GM19324 (cell line): Measurements from ENCODE around the gene ZSWIM6.
A peak's percentile ranks its signal among the peaks of the same experiment; 100 is the strongest.

Experiments
- ATAC-seq: cut with Tn5 transposase; IDR thresholded peaks from one replicate; pipeline ENCODE4 v1.9.1; 2021; ENCODE audit warnings: mild to moderate bottlenecking, moderate library complexity; ENCODE audit not compliant: unreplicated experiment, low FRiP score

Gene ZSWIM6

DNA sequence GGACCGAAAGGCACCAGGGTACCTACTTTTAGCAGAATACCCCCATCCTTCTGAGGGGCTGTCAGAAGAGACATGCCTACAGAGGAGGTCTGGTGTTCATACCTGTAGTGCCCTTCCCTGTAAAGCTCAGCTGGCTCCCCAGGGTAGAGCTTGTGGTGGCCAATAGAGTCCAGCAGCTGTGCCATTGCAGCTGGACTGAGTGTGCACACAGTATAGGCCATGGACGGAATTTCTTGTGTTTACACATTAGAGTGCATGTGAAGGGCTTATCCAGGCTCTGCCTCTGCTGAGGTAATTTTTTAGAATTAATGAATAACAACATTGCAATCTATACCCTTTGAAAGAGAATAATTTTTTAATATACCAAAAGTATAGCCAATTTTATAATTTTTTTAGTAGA lies 191.0 kb downstream of the ZSWIM6 start:
- no peak for ATAC-seq

DNA sequence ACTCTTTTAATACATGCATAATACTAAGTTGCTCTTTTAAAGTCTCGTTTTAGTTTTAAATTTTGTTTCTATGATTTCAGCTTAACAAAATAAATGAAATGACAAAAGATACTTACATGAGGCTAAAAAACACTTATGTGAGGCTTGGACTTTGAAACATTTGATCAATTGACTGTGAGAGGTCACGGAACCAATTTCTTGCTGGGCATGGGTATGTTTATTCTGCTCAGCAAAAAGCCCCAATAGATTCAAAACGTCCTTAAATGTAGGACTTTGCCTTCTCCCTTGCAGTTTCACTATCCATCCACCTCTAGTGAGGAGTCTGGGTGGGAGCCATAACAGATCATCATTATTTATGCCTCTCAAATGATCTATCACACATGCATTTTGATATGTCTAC lies 191.9 kb downstream of the ZSWIM6 start:
- ATAC-seq = no peak

DNA sequence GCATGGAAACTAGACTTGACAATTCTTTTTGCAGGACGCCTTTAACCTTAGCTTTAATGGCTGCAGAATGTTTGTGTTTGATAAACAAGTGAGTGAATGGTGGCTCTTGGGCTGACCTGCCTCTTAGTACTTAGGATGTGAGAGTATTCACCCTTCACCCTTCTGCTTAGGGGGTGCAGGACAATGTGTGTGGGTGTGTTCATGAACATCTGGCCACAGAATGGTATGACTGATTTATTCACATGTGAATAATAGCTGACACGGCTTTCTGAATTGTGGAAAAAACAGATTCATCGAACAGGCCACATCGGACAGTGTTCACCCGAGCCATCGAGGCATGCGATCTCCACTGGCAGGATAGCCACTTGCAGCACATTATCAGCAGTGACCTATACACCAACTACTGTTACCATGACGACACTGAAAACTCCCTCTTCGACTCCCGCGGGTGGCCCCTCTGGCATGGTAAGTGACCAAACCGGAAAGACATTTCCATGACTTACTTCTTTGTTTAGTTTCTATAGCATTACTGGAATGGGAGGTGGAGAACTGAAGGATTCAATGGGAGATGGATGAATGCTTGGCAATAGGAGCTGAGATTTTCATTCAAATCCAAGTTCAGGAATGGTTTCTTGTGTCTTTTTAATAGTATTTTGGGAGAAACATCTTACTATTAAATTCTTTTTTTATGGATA lies 193.6 kb downstream of the ZSWIM6 start:
- ATAC-seq = no peak

DNA sequence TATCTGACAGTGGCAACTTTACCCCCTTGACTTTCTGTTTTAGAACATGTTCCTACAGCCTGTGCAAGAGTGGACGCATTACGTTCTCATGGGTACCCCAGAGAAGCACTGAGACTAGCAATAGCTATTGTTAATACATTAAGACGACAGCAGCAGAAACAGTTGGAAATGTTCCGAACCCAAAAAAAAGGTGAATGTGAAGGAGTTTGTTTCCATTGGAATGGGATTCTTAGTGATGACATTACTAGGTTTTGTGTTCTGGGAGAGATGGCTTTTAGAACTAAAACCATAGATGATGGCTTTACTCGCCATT lies 194.1 kb downstream of the ZSWIM6 start:
- ATAC-seq = no peak

DNA sequence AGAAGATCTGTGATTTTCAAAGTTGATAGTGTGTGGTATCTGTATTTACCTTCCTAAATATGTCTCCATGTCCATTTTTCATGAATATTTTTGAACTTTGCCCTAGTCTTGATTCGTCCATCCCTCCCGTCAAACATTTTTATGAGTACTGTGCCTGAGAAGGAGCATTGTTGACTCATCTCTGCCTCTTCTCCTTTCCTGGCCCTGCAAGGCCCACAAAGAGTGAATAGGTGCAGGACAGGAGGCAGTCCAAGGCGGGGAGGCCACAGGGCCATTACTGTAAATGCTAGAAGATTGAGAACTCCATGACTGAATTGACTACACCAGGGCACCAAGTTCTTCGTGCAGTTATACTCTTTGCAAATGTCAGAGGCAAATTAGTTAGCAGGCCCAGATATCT lies 200.9 kb downstream of the ZSWIM6 start:
- ATAC-seq = no peak

DNA sequence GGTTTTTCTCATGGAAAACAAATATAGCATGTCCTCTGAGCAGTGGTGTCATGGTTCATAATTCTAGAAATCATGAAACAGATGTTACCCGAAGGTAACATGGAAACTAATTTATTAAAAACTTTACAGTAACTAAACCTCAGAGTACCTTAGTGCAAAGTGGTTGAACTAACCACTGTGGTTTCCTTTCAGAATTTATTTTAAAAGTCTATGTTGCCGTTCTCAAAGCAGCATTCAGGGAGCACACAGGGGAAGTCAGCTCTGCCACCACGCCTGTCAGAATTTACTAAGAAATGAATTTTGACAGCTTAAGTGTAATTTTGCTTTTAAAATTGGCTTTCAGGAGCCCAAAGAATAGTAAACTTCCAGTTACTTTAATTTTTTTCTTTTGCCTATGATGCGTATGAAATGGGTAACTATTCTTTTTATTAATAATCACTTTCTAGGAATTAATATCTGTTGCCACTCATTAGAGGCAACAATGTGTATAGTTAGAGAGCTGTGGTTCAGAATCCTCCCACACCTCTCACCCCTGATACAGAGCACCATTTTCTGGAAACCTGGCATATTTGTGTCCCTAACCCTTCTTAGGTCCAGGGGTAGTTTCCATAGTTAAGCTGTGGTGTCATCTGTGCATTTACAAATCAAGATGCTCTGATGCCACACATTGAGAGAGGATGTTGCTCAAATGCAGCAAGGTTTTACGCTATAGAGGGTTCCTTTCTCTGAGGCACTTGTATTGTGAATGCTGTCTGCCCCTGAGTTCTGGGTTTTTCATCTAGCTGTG lies 202.6 kb downstream of the ZSWIM6 start:
- ATAC-seq = peak; percentile 52

DNA sequence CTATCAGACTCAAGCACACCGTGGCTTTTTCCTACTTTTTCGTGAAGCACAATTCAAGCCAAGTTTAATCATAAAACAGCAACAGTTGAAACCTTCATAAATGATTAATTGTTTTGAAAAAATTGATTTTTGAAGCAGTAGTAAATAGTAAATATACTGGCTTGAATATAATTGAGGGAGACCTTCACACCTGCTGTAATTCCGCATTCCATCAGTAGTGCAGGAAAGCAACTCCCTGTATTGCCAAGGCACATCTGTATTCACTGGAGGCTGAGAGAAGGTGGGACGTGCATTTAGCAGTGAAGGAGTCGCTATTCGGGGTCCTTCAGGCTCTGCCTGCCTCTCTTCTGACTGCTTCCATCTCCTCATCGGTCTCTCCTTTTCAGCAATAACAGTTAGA lies 203.8 kb downstream of the ZSWIM6 start:
- no peak for ATAC-seq

DNA sequence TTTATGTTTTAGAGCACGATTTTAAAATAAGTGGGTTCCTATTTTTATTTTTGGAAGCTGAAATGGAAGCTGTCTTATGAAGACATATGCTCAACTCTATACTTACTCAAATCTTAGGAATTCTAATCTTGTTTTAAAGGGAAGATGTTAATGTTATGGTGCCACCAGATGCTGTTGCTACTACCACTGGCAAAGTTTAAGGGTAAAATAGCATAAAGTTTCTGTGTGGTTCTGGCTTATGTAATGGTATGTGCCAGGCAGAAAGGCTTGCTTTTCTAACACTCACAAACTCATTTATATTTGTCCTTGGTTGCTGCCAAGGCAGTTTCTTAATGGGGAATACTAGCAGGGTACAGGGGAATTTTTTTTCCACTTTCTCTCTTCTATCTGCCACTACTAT lies 204.9 kb downstream of the ZSWIM6 start:
- no peak for ATAC-seq

DNA sequence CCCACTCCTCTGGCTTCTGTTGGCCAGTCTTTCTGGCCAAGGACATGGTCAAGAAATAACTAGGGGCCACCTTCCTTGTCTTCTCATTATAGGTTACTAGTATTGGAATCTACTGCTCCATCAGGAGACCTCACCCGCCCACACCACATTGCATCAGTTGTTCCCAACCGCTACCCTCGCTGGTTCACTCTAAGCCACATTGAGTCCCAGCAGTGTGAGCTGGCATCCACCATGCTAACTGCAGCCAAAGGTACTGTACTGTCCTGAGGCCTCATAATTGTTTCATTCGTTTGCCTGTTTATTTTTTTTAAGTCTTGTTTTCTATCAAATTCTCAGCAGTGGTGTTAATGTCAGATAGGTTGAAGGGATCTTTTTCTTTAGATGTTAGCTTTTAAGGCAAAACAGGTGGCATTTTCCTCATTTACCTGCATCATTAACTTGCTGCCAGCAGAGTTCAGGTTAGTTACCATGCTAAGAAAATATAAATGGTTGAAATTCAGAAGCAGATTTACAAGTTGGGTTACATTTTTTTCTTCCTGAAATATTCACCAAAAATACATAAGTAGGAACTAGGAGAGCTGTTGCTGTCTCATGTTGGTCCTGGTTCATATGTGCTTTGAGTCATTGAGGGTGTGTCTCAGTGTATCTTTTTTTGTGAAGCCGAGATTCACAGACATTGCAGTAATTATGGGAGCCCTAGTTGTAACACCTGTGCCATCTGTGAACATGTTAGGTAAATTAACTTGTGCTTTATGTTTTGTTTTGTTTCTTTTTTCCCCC lies 206.9 kb downstream of the ZSWIM6 start:
- ATAC-seq = no peak

DNA sequence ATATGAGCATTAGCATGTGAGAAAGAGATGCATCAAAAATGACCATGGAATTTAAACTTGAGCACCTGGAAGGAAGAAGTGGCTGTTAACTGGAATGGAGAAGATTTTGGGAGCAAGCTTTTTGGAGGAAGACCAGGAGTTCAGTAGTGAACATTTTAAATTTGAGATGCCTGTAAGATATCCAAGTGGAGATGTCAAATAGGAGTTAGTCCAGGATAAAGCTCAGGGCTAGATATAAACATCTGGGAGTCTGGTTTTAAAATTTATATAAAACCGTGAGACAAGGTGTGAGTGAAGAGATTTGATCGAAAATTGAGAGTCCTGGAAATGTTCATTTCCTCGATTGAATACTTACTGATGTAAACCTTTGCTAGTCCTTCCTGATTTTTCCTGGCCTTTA lies 217.5 kb downstream of the ZSWIM6 start:
- ATAC-seq = no peak

DNA sequence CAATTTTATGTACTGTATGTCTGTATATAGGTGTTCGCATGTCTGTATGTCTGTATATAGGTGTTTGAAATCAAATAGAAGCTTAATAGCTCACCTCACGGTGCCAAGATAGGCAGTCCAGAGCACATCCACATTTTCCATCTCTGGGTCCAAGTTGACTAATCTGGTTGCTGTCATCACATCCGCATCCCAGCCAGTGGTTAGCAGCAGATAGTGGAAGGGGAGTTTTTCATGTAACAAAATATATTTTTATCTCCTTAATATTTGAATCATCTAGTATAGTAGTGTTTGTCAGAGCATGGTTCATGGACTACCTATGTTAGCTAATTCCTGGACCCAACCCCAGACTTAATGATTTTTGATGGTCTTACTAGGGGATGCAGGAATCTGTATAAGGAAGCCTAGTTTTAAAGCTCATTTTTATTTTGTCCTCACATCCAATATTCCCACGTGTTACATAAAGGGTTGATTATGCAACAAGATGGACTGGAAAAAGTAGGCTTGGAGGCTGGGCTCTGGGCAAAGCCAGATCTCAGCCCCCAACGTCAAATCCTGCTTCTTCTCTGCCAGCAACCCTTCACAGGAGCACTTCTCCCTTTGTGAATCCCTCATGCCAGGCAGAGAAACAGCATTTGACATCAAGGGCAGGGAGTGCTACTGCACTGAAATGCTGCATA lies 219.7 kb downstream of the ZSWIM6 start:
- no peak for ATAC-seq

DNA sequence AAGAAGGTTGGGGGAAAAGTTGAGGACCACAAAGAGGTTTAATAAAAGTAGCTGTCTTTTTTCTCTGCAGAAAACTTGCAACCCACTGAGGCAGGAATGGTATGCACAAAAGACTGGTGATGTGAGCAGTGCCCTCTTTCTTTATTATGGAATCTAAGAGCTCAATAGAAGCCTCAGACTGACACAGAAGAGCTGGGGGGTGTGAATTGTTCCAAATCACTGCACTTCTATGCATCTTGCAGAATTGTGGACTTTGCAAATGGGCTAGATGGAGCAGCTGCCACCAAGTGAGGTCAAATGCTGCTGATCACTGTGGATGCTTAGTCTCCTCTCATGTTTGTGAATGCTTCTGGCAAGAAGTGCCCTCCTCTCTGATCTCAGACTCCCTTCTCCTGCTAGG lies 227.1 kb downstream of the ZSWIM6 start:
- ATAC-seq = no peak

DNA sequence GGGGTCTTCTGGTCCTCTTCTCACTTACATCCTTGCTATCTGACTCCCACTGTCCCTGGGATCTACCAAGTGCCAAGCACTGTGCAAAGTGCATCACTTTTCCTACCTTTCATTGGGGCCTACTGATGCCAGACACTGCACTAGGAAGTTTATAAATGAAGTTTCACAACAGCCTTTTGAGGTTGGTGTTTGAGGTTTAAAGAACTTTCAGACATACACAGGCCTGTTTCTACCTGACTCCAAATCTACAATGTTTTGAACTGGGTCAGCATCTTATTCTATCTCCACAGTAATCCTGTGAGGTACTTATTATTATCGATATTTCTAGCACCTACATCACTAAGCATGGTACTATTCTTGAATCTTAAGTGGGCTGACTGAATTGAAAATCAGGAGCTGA lies 227.7 kb downstream of the ZSWIM6 start:
- ATAC-seq = no peak

DNA sequence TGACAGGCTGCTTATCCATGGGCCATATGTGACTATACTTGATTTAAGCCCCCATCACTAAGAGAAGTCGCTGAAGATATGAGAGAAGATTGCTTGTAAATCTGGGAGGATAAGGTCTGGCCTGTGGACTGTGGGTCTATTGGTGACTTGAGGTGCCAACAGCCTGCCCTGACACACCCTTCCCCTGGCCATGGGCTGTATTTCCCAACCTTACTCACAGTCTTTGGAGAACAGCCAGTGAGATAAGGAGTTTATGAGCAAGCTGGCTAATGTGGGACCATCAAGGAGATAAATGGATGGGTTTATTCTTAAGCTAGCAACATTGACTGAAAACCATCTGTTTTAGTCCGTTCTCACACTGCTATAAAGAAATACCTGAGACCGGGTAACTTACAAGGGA lies 231.3 kb downstream of the ZSWIM6 start:
- ATAC-seq = no peak

DNA sequence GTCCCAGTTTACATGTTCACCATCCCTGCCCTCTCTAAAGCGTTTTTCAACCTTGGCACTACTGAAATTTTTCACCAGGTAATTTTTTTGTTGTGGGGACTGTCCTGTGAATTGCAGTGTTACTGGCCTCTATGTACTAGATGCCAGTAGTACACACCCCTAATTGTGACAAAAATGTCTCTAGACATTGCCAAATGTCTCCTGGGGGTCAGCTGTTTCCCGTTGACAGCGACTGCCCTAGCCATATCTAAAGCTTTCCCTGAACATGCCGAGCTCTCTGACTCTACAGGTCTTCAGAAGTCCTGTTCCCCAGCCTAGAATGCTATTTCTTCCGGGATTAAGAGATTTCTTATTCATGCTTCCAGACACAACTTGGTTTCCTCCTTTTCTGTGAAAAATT lies 235.3 kb downstream of the ZSWIM6 start:
- no peak for ATAC-seq

DNA sequence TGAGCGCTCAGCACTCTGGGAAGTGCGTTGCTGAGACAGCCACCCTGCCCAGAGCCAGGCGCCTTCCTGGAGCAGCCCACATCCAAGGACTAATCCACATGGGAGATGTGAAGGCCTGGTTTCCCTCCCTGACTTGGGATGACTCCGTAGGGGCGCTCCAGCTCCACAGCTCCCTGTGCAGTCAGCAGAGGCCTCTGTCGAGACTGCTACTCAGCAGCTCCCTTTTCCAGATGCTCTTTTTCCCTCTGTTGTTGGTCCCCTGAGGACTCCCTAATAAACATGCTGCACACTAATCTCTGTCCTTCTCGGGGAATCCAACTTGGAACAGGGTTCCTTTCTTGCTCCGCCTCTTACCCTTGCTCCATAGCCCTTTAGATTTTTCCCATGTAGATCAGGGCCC lies 237.3 kb downstream of the ZSWIM6 start:
- ATAC-seq = no peak

DNA sequence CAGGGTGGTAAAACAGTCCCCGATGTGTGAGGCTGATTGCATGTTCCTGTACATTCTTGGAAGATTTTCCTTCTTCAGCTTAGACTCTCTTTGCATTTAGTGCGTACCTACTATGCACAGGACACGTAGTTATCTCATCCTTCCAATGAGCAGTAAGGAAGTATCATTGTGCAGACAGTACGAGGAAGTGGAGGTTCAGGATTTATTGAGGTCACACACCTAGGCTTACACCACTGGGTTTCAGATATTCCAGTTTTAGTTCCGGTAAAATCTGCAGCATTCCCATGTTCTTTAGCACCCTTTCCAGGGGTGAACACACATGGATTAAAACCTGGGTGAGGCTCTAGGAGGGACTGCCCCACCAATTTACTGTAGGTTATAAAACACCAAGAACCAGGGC lies 238.7 kb downstream of the ZSWIM6 start:
- ATAC-seq = no peak

DNA sequence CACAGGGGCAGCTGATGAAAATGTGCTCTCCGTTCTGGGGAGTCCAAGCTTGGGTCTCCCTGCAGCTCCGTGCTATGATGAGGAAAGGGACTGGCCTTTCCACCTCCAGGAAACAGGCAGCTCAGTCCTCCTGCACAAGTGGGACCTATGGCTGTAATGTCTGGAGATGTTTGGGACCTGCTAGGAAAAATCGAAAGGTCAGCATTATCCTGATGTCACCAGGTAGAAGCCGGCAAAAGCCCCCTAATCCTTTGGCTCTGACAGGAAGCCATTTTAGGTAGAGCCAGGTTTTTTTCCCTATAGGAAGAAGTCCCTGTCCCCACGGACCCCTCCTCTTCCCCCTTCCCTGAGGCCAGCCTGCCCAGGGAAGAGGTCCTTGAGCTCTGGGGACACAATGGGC lies 240.9 kb downstream of the ZSWIM6 start:
- no peak for ATAC-seq

DNA sequence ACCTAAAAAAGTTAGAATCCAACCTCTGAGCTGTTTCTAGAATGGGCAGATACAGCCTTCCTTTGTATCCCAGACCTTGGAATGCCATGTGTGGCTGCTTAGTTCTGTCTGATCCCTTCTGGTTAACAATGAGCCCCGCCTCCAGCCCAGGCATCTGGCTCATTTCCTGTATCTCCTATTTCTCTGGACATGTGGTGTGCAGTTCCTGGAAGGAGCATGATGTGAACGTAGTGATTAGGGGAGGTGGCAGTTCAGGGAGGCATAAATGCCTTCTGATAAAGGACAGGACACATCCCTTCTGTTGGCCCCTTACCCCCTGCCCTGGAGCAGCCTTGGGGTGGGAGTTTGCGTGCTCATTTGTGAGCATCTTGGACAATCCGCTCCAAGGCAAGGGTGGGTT lies 243.0 kb downstream of the ZSWIM6 start:
- no peak for ATAC-seq

DNA sequence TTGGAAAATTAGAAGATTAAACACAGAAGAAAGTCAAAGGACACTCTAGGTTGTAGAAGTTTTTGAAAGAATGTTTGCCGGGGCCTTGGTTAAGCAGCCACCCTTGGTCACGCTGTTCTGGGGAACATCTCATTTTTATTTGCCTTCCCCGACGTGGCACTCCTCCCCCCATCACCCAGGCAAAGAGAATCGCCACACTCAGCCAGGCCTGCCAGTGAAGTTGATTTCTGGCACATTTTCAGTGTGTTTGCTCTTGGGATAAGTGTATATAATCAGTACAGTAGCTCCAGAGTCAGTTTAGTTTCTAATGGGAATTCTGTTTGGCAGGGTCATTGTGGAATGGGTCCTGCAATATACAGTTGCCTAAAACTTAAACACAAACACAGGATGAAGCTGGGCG lies 243.5 kb downstream of the ZSWIM6 start:
- no peak for ATAC-seq

DNA sequence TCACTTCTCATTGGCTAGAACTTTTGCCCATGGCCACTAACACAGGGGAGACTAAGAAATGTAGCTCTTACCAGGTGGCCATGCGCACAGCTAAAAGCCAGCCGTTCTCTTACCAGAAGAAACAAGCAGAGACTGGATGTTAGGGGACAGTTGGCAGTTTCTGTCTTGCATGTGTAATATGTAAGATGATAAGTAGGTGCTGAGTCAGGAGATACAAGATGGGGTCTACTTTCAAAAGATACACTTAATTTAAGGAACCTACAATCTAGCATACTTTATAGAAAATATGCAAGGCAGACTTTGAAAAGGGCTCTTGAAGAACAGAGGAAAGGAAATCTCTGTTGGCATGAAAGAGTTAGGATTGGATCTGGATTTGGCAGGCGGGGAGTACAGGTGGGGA lies 244.5 kb downstream of the ZSWIM6 start:
- ATAC-seq = no peak
